PFSK-1 (cell line): Measurements from ENCODE around the gene NDRG3.

ENCODE experiments used
- FOXP2 ChIP-seq: optimal IDR thresholded peaks from 2 replicates; pipeline ENCODE3; 2011; ENCODE audit warnings: borderline replicate concordance, control low read depth, inconsistent platforms; ENCODE audit not compliant: insufficient read depth; ENCODE audit errors: extremely low read length, extremely low read depth
- POLR2AphosphoS5 ChIP-seq: IDR thresholded peaks from 2 replicates; pipeline ENCODE4 v1.6.1; 2012; ENCODE audit warnings: low read depth, mild to moderate bottlenecking, control low read depth, low read length, moderate library complexity
- SIN3A ChIP-seq: IDR thresholded peaks from 2 replicates; pipeline ENCODE4 v1.6.1; 2012; ENCODE audit warnings: mild to moderate bottlenecking, low read length, moderate library complexity, borderline replicate concordance; ENCODE audit not compliant: insufficient read depth
- TAF1 ChIP-seq: IDR thresholded peaks from 2 replicates; pipeline ENCODE4 v1.6.1; 2012; ENCODE audit warnings: low read length, control low read depth, borderline replicate concordance; ENCODE audit not compliant: insufficient read depth
- TF ChIP-seq, protein P1 (sequence below), 2 experiments: IDR thresholded peaks; 2 replicates each; pipeline versions ENCODE4 v1.6.1 to v1.8.0; 2011 to 2012; ENCODE audit warnings: low read depth in 2 of 2, low read length in 2 of 2, control low read depth in 1 of 2, inconsistent platforms in 1 of 2, mild to moderate bottlenecking in 1 of 2, moderate library complexity in 1 of 2; ENCODE audit not compliant: insufficient read depth in 1 of 2

NDRG3 gene

DNA sequence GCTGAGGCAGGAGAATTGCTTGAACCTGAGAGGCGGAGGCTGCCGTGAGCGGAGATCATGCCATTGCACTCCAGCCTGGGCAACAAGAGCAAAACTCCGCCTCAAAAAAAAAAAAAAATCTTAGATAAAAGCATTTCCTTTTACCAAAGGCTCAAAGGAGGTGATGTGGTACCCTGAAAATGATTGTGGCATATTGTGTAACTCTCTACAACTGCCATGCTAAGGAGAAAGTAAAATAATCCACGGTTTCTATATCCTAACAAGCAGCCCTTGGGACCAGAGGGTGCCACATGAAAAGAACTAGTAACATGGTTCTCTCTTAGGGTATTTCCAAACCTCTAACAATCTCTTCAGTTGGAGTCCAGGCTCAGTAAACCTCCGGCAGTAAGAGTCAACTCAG, 61.1 kb downstream of the NDRG3 start:
- no peak for TF ChIP-seq SIN3A
- TF ChIP-seq FOXP2, result no peak
- TF ChIP-seq TAF1, result no peak
- TF ChIP-seq, protein P1, sequence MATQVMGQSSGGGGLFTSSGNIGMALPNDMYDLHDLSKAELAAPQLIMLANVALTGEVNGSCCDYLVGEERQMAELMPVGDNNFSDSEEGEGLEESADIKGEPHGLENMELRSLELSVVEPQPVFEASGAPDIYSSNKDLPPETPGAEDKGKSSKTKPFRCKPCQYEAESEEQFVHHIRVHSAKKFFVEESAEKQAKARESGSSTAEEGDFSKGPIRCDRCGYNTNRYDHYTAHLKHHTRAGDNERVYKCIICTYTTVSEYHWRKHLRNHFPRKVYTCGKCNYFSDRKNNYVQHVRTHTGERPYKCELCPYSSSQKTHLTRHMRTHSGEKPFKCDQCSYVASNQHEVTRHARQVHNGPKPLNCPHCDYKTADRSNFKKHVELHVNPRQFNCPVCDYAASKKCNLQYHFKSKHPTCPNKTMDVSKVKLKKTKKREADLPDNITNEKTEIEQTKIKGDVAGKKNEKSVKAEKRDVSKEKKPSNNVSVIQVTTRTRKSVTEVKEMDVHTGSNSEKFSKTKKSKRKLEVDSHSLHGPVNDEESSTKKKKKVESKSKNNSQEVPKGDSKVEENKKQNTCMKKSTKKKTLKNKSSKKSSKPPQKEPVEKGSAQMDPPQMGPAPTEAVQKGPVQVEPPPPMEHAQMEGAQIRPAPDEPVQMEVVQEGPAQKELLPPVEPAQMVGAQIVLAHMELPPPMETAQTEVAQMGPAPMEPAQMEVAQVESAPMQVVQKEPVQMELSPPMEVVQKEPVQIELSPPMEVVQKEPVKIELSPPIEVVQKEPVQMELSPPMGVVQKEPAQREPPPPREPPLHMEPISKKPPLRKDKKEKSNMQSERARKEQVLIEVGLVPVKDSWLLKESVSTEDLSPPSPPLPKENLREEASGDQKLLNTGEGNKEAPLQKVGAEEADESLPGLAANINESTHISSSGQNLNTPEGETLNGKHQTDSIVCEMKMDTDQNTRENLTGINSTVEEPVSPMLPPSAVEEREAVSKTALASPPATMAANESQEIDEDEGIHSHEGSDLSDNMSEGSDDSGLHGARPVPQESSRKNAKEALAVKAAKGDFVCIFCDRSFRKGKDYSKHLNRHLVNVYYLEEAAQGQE (IDR thresholded peaks at IDR 0.05; ENCODE audit: insufficient read depth in 1 of 2, low read depth in 2 of 2, low read length in 2 of 2), result no peak
- no peak for TF ChIP-seq POLR2AphosphoS5

DNA sequence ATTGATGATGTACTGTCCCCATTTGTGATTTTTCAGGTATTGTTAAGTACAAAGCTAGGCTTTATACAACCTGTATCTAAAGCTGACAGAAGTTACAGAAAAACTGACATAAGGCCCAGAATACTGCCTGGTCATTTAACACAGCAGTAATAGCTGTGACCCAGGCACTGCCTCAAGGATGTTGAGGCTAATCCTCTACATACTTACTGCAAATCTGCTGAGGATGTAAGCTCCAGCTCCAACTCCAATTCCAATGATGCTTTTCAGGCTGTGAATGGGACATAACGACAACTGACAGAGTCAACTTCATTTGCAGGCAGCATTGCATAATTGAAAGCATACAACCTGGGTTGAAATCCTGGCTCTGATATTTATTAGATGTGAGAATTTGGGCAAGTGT, 63.6 kb downstream of the NDRG3 start:
- TF ChIP-seq, protein P1 (IDR thresholded peaks at IDR 0.05; ENCODE audit: insufficient read depth in 1 of 2, low read depth in 2 of 2, low read length in 2 of 2), result no peak
- TF ChIP-seq SIN3A (no peak), TAF1 (no peak), FOXP2 (no peak), POLR2AphosphoS5 (no peak)

DNA sequence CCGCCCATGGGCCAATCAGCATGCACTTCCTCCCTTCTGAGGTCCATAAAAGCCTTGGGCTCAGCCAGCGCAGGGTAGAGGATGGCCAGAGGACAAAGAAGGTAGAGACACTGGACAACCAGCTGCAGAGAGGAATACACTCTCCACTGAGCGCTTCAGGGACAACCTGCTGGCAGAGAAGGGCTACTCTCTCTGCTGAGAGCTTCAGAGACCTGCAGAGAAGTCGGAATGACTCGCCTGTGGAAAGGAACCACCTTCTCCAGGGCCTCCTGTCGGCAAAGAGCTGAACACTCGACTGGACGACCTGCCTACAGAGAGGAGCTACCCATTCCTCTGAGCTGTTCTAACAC, 68.5 kb downstream of the NDRG3 start:
- no peak for TF ChIP-seq SIN3A
- no peak for TF ChIP-seq POLR2AphosphoS5
- no peak for TF ChIP-seq TAF1
- TF ChIP-seq, protein P1 (IDR thresholded peaks at IDR 0.05; ENCODE audit: insufficient read depth in 1 of 2, low read depth in 2 of 2, low read length in 2 of 2), result no peak
- TF ChIP-seq FOXP2, result no peak

DNA sequence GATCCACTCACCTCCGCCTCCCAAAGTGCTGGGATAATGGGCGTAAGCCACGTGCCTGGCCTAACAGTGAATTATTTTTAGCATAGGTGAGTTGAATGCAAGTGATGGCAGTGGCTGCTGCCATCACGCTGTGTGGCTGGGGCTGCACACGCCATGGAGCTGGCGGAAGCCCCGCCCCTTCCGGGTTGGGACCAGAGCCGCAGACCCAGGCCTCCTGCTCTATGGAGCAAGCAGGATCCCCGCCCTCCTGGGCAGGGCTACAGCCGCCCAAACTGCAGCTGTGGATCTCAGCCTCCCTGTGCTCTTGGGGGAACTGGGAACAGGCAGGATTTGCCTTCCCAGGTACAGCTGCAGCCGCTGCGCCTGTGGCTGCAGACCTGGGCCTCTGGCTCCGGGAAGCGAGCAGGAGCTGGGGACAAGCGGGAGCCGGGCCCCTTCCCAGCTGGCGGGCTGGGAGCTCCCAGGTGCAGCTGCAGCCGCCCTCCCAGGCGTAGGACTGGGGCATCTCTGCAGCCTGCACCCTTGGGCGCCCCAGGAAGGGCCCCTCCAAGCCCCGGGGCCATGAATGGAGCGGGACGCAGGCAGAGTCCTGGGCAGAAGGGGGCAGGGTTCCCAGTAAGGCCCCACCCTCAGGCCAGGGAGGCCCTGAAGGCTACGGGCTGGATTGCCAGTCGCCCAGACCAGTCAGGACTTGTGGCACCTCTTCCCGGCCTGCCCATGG, 69.0 kb downstream of the NDRG3 start:
- no peak for TF ChIP-seq TAF1
- no peak for TF ChIP-seq SIN3A

DNA sequence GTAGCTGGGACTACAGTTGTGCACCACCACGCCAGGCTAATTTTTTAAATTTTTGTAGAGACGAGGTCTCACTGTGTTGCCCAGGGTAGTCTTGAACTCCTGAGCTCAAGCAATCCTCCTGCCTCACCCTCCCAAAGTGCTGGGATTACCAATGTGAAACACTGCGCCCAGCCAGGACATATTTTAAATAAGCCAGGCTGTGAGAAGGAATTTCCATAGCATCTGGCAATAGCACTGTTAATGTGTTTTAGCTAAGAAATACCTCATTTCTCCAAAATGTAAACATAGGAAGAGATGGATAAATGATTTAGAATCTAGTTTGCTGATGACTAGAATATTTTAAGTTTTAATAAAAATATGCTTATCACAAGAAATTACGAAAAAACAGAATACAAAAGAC, 72.9 kb downstream of the NDRG3 start:
- no peak for TF ChIP-seq SIN3A
- TF ChIP-seq TAF1, result no peak
- TF ChIP-seq POLR2AphosphoS5, result no peak
- TF ChIP-seq FOXP2, result no peak
- TF ChIP-seq, protein P1 (IDR thresholded peaks at IDR 0.05; ENCODE audit: insufficient read depth in 1 of 2, low read depth in 2 of 2, low read length in 2 of 2), result no peak
